ENCODE data around the gene KRTAP4-6.
"Not testable (repeated sequence)": the region's sequence is repeated elsewhere in the genome, so short reads cannot be mapped to it uniquely, and the experiment has no call there.

Gene KRTAP4-6

DNA sequence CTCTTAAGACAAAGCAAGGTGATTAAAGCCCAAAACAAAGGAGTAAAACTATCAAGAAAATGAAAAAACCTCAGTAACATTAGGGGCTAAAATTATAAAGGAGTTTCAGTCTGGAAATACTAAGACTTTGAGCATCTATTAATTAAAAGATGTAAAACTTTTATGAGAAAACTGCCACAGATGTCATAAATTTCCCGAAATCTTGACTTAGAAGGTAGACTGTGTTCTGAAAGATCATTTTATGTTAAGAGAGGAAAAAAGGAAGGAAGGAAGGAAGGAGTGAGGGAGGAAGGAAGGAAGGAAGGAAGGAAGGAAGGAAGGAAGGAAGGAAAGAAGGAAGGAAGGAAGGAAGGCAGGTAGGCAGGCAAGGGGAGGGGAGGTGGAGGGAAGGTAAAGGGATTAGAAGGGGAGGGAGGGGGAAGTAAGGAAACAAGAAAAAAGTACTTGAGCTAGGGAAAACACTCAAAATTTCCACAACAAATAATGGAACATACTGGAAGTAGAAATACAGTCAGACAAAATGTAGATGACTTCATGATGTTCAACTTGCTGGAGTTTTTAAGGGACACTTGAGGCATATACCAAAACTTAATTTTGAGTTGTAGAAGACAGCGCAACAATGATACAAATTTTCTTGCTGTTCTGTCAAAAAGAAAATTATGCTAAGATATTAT lies 7.3 kb upstream of the KRTAP4-6 start:
- DNase-seq (ENCODE audit: low read depth, low spot score), result no peak

DNA sequence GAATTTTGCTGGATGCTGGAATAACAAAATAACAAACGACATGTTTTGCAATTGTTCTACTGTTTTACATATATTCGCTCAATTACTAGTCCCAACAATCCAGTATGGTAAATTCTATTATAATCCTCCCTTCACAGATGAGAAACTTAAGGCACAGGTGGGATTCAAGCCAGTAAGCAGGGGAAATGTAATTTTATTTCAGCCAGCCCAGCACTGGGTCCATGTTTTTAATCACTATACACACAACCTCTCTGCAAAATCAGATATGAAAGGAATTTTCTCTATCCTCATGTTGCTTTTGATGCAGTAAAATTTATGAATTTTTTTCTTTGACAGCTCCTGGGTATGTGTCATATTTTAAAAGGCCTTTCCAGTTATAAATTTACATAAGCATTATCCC lies 4.9 kb upstream of the KRTAP4-6 start:
- no peak for DNase-seq (ENCODE audit: low read depth, low spot score)

DNA sequence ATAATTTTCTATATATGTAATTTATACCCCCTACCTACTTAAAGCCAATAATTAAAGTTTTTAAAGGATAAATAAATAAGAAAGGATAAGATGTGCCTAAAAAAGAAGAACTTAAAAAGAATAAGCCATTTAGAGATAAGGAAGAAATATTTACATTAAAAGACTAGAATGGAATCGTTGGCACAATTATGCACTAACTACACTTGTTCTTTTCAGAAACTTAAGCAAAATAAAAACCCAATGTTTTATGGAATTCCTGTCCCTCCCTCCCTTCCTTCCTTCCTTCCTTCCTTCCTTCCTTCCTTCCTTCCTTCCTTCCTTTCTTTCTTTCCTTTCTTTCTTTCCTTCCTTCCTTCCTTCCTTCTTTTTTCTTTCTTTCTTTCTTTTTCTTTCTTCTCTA lies 4.5 kb upstream of the KRTAP4-6 start:
- no peak for DNase-seq (ENCODE audit: low read depth, low spot score)

- DNase-seq (ENCODE audit: low read depth, low spot score), result no peak
These were observed 1.0 kb upstream of the KRTAP4-6 start for GRCh38 chr17:41141361-41141760.

DNA sequence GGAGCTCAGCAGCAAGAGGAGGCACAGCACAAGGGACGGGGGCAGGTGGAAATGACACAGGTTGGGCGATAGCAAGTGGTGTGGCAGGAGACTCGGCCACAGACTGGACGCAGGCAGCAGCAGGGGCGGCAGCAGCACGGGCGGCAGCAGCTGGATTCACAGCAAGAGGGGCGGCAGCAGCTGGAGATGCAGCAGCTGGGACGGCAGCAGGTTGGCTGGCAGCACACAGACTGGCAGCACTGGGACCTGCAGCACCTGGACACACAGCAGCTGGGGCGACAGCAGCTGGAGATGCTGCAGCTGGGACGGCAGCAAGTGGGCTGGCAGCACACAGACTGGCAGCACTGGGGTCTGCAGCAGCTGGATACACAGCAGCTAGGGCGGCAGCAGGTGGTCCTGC lies 479 bp downstream of the KRTAP4-6 start:
- DNase-seq (ENCODE audit: low read depth, low spot score), result not testable (repeated sequence)

- DNase-seq (ENCODE audit: low read depth, low spot score), result no peak
These were observed 6.2 kb downstream of the KRTAP4-6 start for GRCh38 chr17:41133880-41134735.

DNA sequence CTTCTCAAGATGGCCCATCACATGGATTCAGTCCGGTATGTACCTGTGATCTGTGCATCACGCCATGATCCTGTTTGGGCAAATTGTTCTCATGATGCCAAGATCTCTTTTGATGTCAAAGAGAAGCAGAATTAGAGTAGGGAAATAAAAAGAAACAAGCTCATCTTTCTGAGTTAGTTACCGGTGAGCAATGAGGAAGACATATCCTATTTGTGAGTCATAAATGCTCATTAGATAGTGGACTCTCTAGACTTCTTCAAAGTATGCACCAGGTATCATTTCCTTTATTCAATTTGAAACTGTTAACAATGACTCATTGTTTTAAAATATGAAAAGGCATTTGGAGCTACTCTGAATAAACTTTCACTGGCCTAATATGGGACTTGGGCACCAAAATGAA lies 8.4 kb downstream of the KRTAP4-6 start:
- no peak for DNase-seq (ENCODE audit: low read depth, low spot score)

GRCh38 chr17:41127371-41127770 lies 13.0 kb downstream of the KRTAP4-6 start:
- no peak for DNase-seq (ENCODE audit: low read depth, low spot score)

DNA sequence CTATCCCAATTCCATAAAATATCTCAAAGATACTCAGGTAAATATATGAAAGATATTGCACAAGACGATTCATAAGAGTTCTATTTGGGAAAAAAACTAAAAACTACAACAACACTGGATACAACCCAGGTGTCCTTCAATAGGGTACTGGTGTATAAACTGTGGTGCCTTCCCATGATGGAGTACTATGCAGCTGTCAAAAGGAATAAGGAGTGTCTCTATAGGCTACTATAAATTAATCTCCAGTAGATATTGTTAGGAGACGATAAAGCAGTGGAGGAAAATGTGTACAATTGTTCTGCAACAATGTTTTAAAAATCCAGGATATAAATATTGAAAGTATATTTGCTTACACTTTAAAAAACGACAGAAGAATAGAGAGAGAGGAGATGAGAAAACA lies 13.9 kb downstream of the KRTAP4-6 start:
- no peak for DNase-seq (ENCODE audit: low read depth, low spot score)

GRCh38 chr17:41125064-41125463 lies 15.3 kb downstream of the KRTAP4-6 start:
- no peak for DNase-seq (ENCODE audit: low read depth, low spot score)

- DNase-seq (ENCODE audit: low read depth, low spot score), result not testable (repeated sequence)
These were observed 16.4 kb downstream of the KRTAP4-6 start, which contains the start of gene KRTAP4-12 for GRCh38 chr17:41123991-41124371. Gene KRTAP4-12, minus strand, starts transcription at chr17:41124182. Its CDS starts 60 bp downstream, at chr17:41124122.

- not testable (repeated sequence) for DNase-seq (ENCODE audit: low read depth, low spot score)
These were observed 16.9 kb downstream of the KRTAP4-6 start for GRCh38 chr17:41123292-41123990.

GRCh38 chr17:41121742-41122141 lies 18.6 kb downstream of the KRTAP4-6 start:
- no peak for DNase-seq (ENCODE audit: low read depth, low spot score)

- not testable (repeated sequence) for DNase-seq (ENCODE audit: low read depth, low spot score)
These were observed 20.4 kb downstream of the KRTAP4-6 start for GRCh38 chr17:41119696-41120690.

- DNase-seq (ENCODE audit: low read depth, low spot score), result no peak
These were observed 21.6 kb downstream of the KRTAP4-6 start for GRCh38 chr17:41118721-41119120.

GRCh38 chr17:41117846-41118386 lies 22.4 kb downstream of the KRTAP4-6 start, which contains the start of gene KRTAP4-11:
Gene KRTAP4-11, minus strand, starts transcription at chr17:41118373. Its CDS starts 58 bp downstream, at chr17:41118315.
- not testable (repeated sequence) for DNase-seq (ENCODE audit: low read depth, low spot score)

DNA sequence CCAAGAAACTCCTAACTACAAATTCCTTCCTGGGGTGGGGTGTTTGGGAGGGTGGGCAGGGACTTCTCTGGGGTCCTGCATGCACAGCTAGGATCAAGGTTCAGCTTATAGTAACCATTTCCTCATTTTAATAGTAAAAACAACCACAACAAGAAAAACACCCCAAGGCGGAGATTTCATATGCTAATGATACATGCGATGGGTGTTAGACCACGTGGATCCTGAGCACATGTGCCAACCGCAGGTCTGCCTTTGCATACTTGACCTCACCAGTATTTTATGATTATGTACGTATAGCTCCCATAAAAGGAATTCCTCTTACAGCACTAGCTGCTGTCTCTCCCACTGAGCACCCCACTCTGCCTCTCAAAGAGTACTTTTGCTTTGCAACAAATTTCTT lies 24.0 kb downstream of the KRTAP4-6 start:
- no peak for DNase-seq (ENCODE audit: low read depth, low spot score)

- DNase-seq (ENCODE audit: low read depth, low spot score), result no peak
These were observed 29.0 kb downstream of the KRTAP4-6 start for GRCh38 chr17:41111151-41111885.

GRCh38 chr17:41108728-41109386 lies 31.5 kb downstream of the KRTAP4-6 start:
- not testable (repeated sequence) for DNase-seq (ENCODE audit: low read depth, low spot score)
